SW 1271 (cell line): ENCODE results near the gene SPSB2.
"Not testable (repeated sequence)": the region's sequence is repeated elsewhere in the genome, so short reads cannot be mapped to it uniquely, and the experiment has no call there.

ENCODE experiments used
- DNase-seq, 2 experiments: peaks; one replicate each; lab custom pipeline; 2025; lab: John Stamatoyannopoulos, UW

SPSB2 gene

DNA sequence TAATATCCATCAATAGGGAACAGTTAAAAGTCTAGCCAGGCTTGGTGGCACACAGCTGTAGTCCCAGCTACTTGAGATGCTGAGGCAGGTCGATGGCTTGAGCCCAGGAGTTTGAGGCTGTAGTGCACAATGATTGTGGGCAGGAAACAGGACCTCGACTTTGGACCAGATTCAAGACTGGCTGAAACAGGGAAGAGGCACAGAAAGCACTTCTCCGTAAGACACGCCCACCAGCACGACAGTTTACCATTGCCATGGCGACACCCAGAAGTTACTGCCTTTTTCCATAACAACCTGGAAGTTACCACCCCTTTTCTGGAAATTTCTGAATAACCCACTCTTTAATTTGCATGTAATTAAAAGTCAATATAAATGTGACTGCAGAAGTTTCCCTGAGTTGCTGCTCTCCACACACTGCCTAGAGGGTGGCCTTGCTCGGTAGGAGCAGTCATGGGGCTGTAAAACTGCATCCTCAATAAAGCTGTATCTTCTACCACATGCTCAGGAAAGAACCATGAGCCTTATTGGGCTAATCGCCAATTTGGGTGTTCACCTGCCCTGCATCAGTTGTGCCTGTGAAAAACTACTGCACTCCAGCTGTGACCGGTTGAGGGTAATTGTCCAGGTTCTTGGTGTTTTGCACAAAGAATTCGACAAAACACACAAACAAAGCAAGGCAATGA lies 26.9 kb upstream of the SPSB2 start:
- peak in 1 of 2 experiments; percentile 27 for DNase-seq

DNA sequence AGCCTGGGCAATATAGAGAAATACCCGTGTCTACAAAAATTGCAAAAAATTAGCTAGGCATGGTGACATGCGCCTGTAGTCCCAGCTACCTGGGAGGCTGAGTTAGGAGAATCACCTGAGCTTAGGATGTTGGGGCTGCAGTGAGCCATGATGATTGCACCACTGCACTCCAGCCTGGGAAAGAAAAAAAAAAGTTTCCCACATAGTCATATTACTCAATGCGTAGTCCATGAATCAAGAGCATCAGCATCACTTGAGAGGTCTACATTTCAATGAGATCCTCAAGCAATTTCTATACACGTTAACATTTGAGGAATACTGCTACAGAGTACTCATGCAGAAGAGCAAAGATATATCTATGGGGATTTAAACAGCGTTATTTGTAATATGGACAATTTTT lies 26.3 kb upstream of the SPSB2 start:
- no peak for DNase-seq

DNA sequence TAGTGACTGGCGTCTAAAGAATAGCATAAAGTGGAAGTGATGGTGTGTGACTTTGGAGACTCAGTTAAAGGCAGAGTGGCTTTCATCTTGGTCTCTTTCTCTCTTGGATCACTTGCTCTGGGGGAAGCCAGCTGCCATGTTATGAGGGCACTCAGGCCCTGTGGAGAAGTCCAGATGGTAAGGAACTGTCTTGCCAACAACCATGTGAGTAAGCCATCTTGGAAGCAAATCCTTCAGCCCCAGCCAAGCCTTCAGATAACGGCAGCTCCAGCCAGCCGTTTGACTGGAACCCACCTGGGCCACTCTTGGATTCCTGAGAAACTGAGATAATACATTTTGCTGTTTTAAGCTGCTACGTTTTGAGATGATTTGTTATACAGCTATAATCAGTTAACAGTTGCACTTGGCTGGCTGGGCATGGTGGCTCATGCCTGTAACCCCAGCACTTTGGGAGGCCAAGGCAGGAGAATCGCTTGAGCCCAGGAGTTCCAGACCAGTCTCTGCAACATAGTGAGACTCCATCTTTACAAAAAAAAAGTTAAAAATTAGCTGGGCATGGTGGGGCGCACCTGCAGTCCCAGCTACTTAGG lies 23.8 kb upstream of the SPSB2 start:
- DNase-seq, result no peak

DNA sequence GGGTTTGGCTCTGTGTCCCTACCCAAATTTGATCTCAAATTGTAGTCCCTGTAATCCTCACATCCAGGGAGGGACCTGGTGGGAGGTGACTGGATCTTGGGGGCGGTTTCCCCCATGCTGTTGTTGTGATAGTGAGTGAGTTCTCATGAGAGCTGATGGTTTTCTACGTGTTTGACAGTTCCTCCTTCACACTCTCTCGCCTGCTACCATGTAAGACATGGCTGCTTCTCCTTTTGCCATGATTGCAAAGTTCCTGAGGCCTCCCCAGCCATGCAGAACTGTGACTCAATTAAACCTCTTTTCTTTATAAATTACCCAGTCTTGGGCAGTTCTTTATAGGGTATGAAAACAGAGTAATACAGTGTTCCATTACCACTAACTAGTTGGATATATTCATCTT lies 21.2 kb upstream of the SPSB2 start:
- no peak for DNase-seq

DNA sequence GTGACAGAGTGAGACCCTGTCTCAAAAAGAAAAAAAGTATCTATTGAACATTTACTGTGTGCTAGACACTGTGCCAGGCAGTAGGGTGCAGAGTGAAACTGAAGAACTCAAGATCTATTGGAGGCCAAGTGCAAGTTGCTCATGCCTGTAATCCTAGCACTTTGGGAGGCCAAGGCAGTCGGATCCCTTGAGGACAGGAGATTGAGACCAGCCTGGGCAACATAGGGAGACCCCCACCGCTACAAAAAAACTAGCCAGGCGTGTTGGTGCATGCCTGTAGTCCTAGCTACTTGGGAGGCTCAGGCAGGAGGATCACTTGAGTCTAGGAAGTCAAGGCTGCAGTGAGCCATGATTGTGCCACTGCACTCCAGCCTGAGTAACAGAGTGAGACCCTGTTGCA lies 19.6 kb upstream of the SPSB2 start:
- not testable (repeated sequence) for DNase-seq

DNA sequence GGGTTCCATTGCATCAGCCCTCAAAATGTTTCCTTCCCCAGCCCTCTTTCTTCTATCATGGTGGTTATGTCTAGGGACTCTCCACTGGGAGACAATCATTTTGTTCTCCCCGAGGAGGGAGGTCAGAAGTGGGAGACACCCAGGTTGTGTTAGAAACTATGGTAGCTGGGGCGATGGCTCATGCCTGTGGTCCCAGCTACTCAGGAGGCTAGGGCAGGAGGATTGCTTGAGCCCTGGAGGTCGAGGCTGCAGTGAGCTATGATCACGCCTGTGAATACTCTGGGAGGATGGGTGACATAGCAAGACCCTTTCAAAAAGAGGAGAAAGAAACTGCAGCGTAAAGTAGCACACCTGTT lies 18.5 kb upstream of the SPSB2 start:
- no peak for DNase-seq

DNA sequence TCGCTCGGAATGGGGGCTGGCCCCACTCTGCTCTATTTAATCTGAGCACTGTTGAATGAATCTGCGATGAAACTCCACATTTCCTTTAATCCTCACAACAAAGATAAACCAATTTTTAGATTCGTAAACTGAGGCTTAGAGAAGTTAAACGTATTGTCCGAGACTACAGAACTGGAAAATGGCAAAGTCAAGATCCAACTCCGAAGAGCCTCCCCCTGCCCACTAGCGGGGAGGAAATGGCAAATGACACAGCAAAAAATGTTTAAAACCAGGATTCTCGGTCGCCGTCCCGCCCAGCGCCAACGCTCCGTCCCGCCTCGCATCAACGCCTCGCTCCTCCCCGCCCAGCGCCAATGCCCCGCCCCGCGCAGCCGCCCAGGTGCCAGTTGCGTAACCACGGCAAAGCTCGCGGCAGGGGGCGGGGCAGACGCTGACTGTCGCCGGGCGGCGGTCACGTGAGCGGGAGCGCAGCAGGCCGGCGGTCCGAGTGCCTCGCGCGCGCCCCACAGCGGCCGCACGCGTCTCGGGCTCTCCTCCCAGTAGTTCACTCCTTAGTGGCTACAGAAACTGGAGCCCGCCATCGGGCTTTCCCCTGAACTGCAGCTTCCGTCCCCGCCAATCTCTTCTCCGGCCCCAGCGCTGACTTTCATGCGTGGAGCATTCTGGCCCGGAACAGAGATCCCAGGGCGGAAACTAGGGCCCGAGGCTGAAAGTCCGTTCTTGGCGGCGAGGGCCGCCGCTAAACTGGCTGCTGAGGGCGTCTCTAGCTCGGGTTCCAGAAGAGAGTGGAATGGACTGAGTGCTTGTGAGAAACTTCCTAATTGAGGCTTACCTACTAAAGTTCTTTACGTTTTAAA lies 17.9 kb upstream of the SPSB2 start:
- peak; percentile 89 to 97 for DNase-seq

DNA sequence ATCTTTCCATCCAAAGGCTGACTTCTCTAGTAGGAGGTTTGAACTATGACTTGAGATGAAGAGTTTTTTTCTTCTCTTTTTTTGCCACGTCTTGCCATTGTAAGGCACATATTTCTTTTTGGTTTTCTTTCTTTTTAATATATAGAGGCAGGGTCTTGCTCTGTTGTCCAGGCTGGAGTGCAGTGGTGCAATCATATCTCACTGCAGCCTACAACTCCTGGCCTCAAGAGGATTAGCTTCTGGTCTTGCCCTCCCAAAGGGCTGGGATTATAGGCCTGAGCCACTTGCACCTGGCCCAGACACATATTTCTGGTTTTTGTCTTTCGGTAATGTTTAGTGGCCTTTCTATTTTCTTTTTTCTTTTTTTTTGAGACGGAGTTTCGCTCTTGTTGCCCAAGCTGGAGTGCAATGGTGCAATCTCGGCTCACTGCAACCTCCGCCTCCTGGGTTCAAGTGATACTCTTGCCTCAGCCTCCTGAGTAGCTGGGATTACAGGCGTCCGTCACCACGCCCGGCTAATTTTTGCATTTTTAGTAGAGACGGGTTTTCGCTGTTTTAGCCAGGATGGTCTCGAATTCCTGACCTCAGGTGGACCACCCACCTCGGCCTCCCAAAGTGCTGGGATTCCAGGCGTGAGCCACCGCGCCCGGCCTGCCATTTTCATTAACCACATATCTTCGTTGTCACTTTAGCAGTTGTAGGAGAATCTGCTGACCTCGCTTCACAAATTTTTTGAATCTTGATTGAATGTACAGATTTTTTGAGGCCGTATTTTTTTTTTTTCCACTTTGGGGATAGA lies 16.9 kb upstream of the SPSB2 start:
- not testable (repeated sequence) for DNase-seq

DNA sequence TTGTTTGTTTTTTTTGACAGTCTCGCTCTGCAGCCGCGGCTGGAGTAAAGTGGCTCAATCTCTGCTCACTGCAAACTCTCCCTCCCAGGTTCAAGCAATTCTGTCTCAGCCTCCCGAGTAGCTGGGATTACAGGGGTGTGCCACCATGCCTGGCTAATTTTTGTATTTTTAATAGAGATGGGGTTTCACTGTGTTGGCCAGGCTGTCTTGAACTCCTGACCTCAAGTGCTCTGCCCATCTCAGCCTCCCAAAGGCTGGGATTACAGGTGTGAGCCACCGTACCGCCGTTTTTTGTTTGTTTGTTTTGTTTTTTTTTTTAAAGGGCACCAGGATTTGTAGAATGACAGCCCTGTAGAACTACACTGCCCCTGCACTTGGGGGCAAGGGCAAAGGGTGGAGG lies 15.7 kb upstream of the SPSB2 start:
- not testable (repeated sequence) for DNase-seq

DNA sequence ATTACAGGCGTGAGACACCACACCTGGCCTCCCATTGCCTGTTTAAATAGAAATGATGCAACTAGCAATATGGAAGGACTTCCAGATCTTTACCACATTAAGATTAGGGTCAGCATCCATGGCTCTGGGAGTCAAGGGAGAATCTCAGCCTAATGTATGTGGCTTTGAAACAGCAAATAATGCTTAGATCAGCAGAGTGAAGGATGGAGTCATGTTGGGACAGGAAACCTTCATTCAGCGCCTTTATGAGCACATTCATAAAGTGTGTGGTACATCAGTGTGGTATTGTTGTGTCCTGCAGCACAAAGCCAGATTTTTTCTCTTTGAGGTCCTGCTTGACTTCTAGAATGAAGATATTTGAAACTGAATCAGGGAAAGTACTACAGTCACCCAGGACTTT lies 15.3 kb upstream of the SPSB2 start:
- no peak for DNase-seq

DNA sequence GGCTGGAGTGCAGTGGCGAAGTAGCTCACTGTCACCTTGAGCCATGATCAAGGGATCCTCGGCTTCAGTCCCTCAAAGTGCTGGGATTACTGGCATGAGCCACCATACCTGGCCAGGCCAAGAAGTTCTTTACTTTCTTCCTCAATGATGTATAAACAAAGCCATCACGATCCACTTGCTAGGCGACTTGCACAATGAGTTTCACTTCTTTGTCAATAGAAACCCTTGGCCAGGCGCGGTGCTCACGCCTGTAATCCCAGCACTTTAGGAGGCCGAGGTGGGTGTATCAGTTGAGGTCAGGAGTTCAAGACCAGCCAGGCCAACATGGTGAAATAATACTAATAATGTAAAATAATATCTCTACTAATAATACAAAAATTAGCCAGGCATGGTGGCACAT lies 14.4 kb upstream of the SPSB2 start:
- no peak for DNase-seq

DNA sequence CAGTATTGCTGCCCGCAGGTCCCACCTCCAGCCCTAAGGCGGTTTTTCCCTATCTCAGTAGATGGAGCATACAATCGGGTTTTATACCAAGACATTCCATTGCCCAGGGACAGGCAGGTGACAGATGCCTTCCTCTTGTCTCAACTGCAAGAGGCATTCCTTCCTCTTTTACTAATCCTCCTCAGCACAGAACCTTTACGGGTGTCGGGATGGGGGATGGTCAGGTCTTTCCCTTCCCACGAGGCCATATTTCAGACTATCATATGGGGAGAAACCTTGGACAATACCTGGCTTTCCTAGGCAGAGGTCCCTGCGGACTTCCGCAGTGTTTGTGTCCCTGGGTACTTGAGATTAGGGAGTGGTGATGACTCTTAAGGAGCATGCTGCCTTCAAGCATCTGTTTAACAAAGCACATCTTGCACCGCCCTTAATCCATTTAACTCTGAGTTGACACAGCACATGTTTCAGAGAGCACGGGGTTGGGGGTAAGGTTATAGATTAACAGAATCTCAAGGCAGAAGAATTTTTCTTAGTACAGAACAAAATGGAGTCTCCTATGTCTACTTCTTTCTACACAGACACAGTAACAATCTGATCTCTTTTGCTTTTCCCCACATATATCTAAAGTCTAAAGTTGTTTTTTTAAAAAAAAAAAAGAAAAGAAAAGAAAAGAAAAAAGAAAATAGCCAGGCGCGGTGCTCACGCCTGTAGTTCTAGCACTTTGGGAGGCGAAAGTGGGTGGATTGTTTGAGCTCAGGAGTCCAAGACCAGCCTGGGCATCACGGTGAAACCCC lies 13.3 kb upstream of the SPSB2 start:
- not testable (repeated sequence) for DNase-seq

DNA sequence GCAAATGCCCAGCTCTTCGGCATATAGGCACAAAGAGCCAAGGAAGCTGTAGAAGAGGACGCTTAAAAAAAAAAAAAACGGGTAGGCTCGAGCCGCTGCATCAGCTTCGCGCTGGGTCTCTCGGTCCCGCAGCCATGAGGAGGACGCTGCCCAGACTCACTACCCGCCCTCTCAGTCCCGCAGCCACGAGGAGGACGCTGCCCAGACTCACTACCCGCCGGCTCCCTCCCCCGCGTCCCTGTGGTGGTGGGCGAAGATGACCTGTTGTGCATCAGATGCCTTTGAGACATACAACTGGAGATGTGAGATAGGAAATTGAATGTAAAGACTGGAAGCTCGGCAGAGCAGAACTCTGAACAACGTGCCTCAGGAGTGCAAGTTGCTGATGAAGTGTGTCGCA lies 11.4 kb upstream of the SPSB2 start:
- no peak for DNase-seq

DNA sequence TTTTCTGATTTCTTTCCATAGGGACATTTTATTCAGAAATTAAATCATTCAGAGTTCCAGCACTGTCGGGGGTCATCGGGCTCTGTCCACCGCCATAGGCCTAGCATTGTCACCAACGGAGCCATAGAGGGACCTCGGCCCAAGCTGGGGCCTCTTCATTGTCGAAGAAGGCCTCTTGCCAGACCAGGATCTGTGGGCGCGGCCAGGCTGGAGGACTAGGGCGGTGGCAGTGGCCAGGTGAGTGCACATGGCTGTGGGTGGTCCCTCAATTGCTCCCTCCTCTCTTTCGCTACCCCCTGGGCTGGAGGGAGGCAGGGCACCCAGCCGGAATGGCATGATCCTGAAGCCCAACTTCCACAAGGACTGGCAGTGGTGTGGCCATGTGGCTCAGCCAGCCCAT lies 10.6 kb upstream of the SPSB2 start:
- DNase-seq, result no peak

DNA sequence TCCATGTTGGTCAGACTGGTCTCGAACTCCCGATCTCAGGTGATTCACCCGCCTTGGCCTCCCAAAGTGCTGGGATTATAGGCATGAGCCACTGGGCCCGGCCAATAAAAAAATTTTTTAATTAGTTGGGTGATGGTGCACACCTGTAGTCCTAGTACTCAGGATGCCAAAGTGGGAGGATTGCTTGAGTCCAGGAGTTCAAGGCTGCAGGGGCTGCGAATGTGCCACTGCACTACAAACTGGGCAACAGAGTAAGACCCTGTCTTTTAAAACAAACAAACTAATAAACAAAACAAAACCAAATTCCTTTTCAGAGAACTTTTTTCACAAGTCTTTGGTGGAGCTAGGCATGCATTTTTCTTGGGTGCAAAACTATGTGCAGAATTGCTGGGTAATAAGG lies 10.1 kb upstream of the SPSB2 start:
- DNase-seq, result no peak

DNA sequence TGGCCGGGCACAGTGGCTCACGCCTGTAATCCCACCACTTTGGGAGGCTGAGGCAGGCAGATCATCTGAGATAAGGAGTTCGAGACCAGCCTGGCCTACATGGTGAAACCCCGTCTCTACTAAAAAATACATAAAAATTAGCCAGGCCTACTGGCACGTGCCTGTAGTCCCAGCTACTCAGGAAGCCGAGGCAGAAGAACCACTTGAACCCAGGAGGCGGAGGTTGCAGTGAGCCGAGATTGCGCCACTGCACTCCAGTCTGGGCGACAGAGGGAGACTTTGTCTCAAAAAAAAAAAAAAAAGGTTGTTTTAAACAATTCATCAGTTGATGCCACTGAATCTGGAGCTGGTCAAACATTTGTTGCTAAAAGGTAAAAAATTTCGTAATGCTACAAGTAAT lies 6.7 kb upstream of the SPSB2 start:
- DNase-seq, result not testable (repeated sequence)

DNA sequence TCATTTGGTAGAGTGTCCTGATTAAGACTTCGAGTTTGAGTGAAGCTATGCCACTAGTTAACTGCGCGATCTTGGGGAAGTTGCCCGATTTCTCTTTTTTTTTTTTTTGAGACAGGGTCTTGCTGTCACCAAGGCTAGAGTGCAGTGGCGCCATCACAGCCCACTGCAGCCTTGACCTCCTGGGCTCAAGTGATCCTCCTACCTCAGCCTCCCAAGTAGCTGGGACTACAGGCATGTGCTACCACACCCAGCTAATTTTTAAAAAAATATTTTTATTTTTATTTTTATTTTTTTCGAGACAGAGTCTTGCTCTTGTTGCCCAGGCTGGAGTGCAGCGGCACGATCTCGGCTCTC lies 889 bp upstream of the SPSB2 start:
- not testable (repeated sequence) for DNase-seq

DNA sequence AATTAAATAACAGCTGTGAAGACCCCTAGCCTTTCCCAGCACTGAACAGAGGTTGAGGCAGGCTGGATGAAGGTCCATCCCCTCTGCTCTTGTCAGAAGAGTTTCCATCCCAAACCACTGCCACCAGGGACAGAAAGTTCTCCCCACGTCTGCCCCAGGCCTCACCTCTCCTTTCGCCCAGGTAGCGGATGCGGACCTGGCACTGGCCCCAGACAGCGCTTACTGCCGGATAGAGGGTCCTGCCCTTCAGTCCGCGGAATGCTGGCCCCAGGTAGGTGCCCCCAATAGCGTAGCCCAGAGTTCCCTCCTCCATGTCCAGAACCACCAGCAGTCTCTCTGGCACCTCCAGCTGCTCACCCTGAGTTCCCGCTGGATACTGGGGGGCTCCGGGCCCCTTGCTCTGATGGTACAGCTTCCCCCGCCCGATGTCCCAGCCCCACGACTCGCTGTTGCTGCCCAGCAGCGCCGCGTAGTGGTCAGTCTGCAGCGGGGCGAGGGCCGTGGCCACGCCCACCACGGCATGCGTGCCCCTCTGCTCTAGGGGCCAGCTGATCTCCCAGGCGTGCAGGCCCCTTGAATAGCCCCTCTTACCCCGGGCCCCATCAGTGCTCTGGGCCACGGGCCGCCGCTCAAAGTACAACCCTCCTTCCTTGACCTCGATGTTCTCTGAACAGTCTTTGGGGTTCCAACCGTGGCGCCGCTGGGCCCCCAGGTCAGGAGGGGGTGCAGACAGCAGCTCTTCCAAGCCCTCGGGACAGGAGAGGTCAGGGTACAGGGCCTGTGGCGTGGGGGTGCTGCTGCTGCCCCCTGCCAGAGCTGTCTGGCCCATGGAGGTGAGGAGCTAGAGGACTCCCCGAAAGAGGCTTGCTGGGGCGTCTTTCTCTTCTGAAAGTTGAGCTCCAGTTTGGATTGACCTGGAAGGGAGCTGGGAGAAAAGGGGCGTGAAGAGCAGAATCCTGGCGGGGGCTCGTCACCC lies 742 bp downstream of the SPSB2 start:
- peak; percentile 44 to 75 for DNase-seq

DNA sequence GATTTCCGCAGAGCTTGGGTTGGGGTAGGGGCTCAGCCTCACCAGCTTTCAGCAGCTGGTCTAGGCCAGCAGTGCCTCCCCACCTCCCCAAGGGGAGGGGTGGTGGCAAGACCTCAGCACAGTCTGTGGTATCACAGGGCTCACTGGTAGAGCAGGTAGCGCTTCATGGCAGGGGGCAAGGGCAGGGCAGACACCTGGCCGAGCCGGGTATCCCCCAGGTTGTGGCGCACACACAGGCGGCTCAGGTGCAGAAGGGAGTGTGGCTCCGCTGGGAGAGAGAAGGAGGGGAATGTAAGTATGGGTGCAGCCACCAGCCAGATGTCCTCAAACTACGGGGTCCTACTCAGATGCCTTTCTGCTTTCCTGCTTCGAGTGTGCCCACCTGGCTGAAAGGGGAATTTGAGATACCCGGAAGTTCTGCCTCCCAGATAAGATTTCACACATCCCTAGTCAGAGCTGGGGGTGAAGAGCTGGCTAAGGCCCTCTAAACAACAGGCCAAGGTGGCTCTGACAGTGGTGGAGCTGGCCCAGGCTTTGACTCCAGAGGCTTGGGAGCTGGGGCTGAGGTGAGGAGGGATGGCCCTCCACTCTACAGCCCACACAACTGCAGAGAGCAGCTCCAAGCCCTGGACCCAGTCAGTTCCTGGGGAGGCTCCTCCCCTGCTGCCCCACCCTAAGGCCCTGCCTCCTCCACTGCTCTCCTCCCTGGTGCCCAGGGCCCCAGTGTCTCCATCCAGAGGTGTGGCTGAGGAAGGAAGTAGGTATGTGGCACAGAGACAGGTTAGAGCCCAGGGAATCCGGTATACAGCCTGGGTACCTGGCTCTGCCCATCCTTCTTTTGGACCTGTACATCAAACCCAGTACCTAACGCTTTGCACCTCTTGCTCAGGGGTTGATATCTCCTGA lies 1.8 kb downstream of the SPSB2 start:
- peak; percentile 60 to 75 for DNase-seq
